IMR-90 (cell line): ENCODE data around the gene TCF7. TPM values are rescaled to one million over a fixed set of nuclear protein-coding genes. Genes with fewer than 3 reads are reported as not detected.

Experiments
- ATAC-seq: fragments of 200-7000 bp; cut with Tn5 transposase; 2 replicates; pipeline ENCODE4 v1.9.1; 2020; ENCODE audit warnings: low read depth, mild to moderate bottlenecking, moderate library complexity
- BruUV-seq: library from RNA; stranded (reverse); fragments of 400-500 nt; replicated peaks from 2 replicates; lab custom pipeline; 2021; lab: Mats Ljungman, UMichigan
- CTCF ChIA-PET: fragments of 300-600 bp; formaldehyde crosslinking; extraction: SDS; loops from one replicate; lab custom pipeline; 2021; ENCODE audit warnings: antibody characterized with exemption; lab: Yijun Ruan, JAX
- POLR2A ChIA-PET: fragments of 300-600 bp; sonication (Branson Sonifier 250); formaldehyde crosslinking; loops from one replicate; lab custom pipeline; 2022; ENCODE audit warnings: antibody characterized with exemption; ENCODE audit not compliant: unreplicated experiment; lab: Charles Lee
- DNase-seq: peaks from one replicate; pipeline ENCODE4 v3.0.0; 2013
- H2AFZ ChIP-seq: replicated peaks from 2 replicates; pipeline ENCODE3; 2013; ENCODE audit warnings: low read length, mild to moderate bottlenecking; ENCODE audit not compliant: poor library complexity
- H2AK5ac ChIP-seq: 2 replicates; pipeline ENCODE4 v1.6.1; 2013; ENCODE audit warnings: low read depth, low read length, inconsistent platforms
- H2AK9ac ChIP-seq: replicated peaks from 2 replicates; pipeline ENCODE3; 2013; ENCODE audit warnings: mild to moderate bottlenecking, low read depth, low read length, moderate library complexity; ENCODE audit not compliant: poor library complexity
- H2BK120ac ChIP-seq: 2 replicates; pipeline ENCODE4 v1.6.1; 2013; ENCODE audit warnings: low read depth, low read length, inconsistent platforms
- H2BK15ac ChIP-seq: 3 replicates; pipeline ENCODE4 v1.6.1; 2013; ENCODE audit warnings: low read depth, low read length, inconsistent platforms
- H2BK20ac ChIP-seq: 2 replicates; pipeline ENCODE4 v1.6.1; 2013; ENCODE audit warnings: low read depth, mild to moderate bottlenecking, inconsistent platforms, low read length, moderate library complexity
- H2BK5ac ChIP-seq: 2 replicates; pipeline ENCODE4 v1.6.1; 2013; ENCODE audit warnings: mild to moderate bottlenecking, low read depth, low read length, inconsistent platforms; ENCODE audit not compliant: poor library complexity, severe bottlenecking
- H3K14ac ChIP-seq: replicated peaks from 2 replicates; pipeline ENCODE4 v1.6.1; 2013; ENCODE audit warnings: low read depth, low read length, inconsistent platforms
- H3K18ac ChIP-seq: 2 replicates; pipeline ENCODE4 v1.6.1; 2013; ENCODE audit warnings: low read depth, low read length, control low read depth
- H3K23ac ChIP-seq: 2 replicates; pipeline ENCODE4 v1.6.1; 2013; ENCODE audit warnings: low read depth, low read length, inconsistent platforms
- H3K27ac ChIP-seq: 2 replicates; pipeline ENCODE4 v1.5.1; 2013; ENCODE audit warnings: mild to moderate bottlenecking, control low read depth, low read length; ENCODE audit not compliant: insufficient read depth
- H3K27me3 ChIP-seq: 2 replicates; pipeline ENCODE4 v1.6.1; 2013; ENCODE audit warnings: low read length; ENCODE audit not compliant: control insufficient read depth, insufficient read depth
- H3K36me3 ChIP-seq: 2 replicates; pipeline ENCODE4 v1.6.1; 2013; ENCODE audit warnings: low read length, mixed read lengths; ENCODE audit not compliant: control insufficient read depth, insufficient read depth
- H3K4ac ChIP-seq: 2 replicates; pipeline ENCODE4 v1.6.1; 2013; ENCODE audit warnings: low read depth, low read length, inconsistent platforms
- H3K4me1 ChIP-seq: 2 replicates; pipeline ENCODE4 v1.6.1; 2013; ENCODE audit warnings: low read length, mixed read lengths; ENCODE audit not compliant: control insufficient read depth, insufficient read depth
- H3K4me2 ChIP-seq: 2 replicates; pipeline ENCODE4 v1.6.1; 2013; ENCODE audit warnings: low read depth, mild to moderate bottlenecking, control low read depth, low read length, moderate library complexity
- H3K4me3 ChIP-seq: 2 replicates; pipeline ENCODE4 v1.5.1; 2013; ENCODE audit warnings: low read depth, mild to moderate bottlenecking, control low read depth, low read length, moderate library complexity; ENCODE audit not compliant: insufficient read depth
- H3K56ac ChIP-seq: 2 replicates; pipeline ENCODE4 v1.6.1; 2013; ENCODE audit warnings: low read length, inconsistent platforms; ENCODE audit not compliant: insufficient read depth; ENCODE audit errors: extremely low read depth
- H3K79me1 ChIP-seq, 2 experiments: 2 replicates each; pipeline ENCODE4 v1.6.1; 2013; ENCODE audit warnings: low read length in 2 of 2, inconsistent platforms in 1 of 2, low read depth in 1 of 2
- H3K9ac ChIP-seq: 2 replicates; pipeline ENCODE4 v1.6.1; 2013; ENCODE audit warnings: low read depth, low read length, control low read depth
- H3K9me1 ChIP-seq: 2 replicates; pipeline ENCODE4 v1.6.1; 2013; ENCODE audit warnings: low read length, inconsistent platforms; ENCODE audit not compliant: insufficient read depth
- H3K9me3 ChIP-seq: 2 replicates; pipeline ENCODE4 v1.6.1; 2013; ENCODE audit warnings: low read length; ENCODE audit not compliant: control insufficient read depth, insufficient read depth
- H4K20me1 ChIP-seq: 2 replicates; pipeline ENCODE4 v1.6.1; 2013; ENCODE audit warnings: low read length, inconsistent platforms; ENCODE audit not compliant: insufficient read depth
- H4K5ac ChIP-seq: 2 replicates; pipeline ENCODE4 v1.6.1; 2013; ENCODE audit warnings: mild to moderate bottlenecking, low read depth, low read length, control low read depth
- H4K8ac ChIP-seq, 2 experiments: 2 replicates each; pipeline ENCODE4 v1.6.1; 2013; ENCODE audit warnings: low read depth in 2 of 2, low read length in 2 of 2, control low read depth in 1 of 2, inconsistent platforms in 1 of 2
- H4K91ac ChIP-seq: 2 replicates; pipeline ENCODE4 v1.6.1; 2013; ENCODE audit warnings: low read depth, low read length, inconsistent platforms; ENCODE audit not compliant: insufficient read depth
- BHLHE40 ChIP-seq: fragments of 150-350 bp; IDR thresholded peaks from 2 replicates; pipeline ENCODE4 v1.6.1; 2016; ENCODE audit warnings: mild to moderate bottlenecking, low read depth, low read length
- CEBPB ChIP-seq: IDR thresholded peaks from 2 replicates; pipeline ENCODE4 v1.6.1; 2012; ENCODE audit warnings: low read depth, low read length, improper control_type of control experiment
- CHD1 ChIP-seq: IDR thresholded peaks from 2 replicates; pipeline ENCODE4 v1.6.1; 2012; ENCODE audit warnings: low read depth, low read length, improper control_type of control experiment
- FOS ChIP-seq: fragments of 150-350 bp; IDR thresholded peaks from 2 replicates; pipeline ENCODE4 v1.6.1; 2016; ENCODE audit warnings: low read depth, low read length
- MAFK ChIP-seq: IDR thresholded peaks from 2 replicates; pipeline ENCODE4 v1.6.1; 2012; ENCODE audit warnings: low read depth, low read length, improper control_type of control experiment
- MAZ ChIP-seq: IDR thresholded peaks from 2 replicates; pipeline ENCODE4 v1.6.1; 2012; ENCODE audit warnings: low read depth, mild to moderate bottlenecking, low read length, improper control_type of control experiment, moderate library complexity, borderline replicate concordance
- MXI1 ChIP-seq: IDR thresholded peaks from 2 replicates; pipeline ENCODE4 v1.6.1; 2012; ENCODE audit warnings: low read depth, mild to moderate bottlenecking, low read length, moderate library complexity, borderline replicate concordance
- NFE2L2 ChIP-seq: fragments of 150-350 bp; IDR thresholded peaks from 2 replicates; pipeline ENCODE4 v1.6.1; 2016; ENCODE audit warnings: low read depth, mild to moderate bottlenecking, low read length
- POLR2A ChIP-seq: IDR thresholded peaks from 2 replicates; pipeline ENCODE4 v1.6.1; 2012; ENCODE audit warnings: mild to moderate bottlenecking, low read depth, low read length
- RAD21 ChIP-seq: IDR thresholded peaks from 2 replicates; pipeline ENCODE4 v1.6.1; 2012; ENCODE audit warnings: low read length, improper control_type of control experiment
- RFX5 ChIP-seq: IDR thresholded peaks from 2 replicates; pipeline ENCODE4 v1.8.0; 2012; ENCODE audit warnings: low read depth, mild to moderate bottlenecking, low read length, moderate library complexity
- SMC3 ChIP-seq: fragments of 150-350 bp; IDR thresholded peaks from 2 replicates; pipeline ENCODE4 v1.6.1; 2016; ENCODE audit warnings: low read depth, mild to moderate bottlenecking, antibody characterized with exemption, low read length, moderate library complexity
- WGBS, 2 experiments: methylation state at CpG; one replicate each; pipeline versions ENCODE4 v1.1.5 to v1.1.7; 2013; ENCODE audit warnings: missing lambda C conversion rate in 2 of 2; ENCODE audit not compliant: insufficient read length in 1 of 2; ENCODE audit errors: extremely low coverage in 2 of 2; 5-methylcytosine and 5-hydroxymethylcytosine counted together
- dilution Hi-C: fragments of 300-500 bp; cut with HindIII; formaldehyde crosslinking; loops from one replicate; pipeline ENCODE4 v1.14.3; 2018; ENCODE audit warnings: low sequenced_read_pairs; ENCODE audit not compliant: unreplicated experiment
- in situ Hi-C: fragments of 300-500 bp; cut with MboI; formaldehyde crosslinking; loops from 3 replicates; pipeline ENCODE4 v1.14.3; 2019; ENCODE audit warnings: low sequenced_read_pairs, inconsistent platforms, mixed read lengths
- intact Hi-C: fragments of 100-400 bp; cut with micrococcal nuclease; formaldehyde crosslinking; loops from 2 replicates; pipeline ENCODE4 v1.10.0; 2022
- polyA plus RNA-seq, 3 experiments: library from polyadenylated mRNA; depleted of rRNA; stranded (reverse); fragments of >200 nt; gene quantifications; 2 replicates each; pipeline ENCODE4 v1.2.3, GENCODE V29; 2012; ENCODE audit warnings: low replicate concordance in 1 of 3
- total RNA-seq: library from RNA; depleted of rRNA; stranded (reverse); fragments of >200 nt; gene quantifications from 2 replicates; pipeline ENCODE4 v1.2.3, GENCODE V29; 2012
- TF ChIP-seq, protein P1 (sequence below): fragments of 150-350 bp; IDR thresholded peaks from 2 replicates; pipeline ENCODE4 v1.6.1; 2017; ENCODE audit warnings: mild to moderate bottlenecking, antibody characterized with exemption, low read length, low read depth
- TF ChIP-seq, protein P2 (sequence below): fragments of 150-350 bp; IDR thresholded peaks from 2 replicates; pipeline ENCODE4 v1.6.1; 2016; ENCODE audit warnings: low read depth, mild to moderate bottlenecking, low read length, moderate library complexity, borderline replicate concordance

Gene TCF7
- total and polyA plus RNA-seq, 2 of the 4 experiments (the other 2 are of a cell fraction), result 1.3 to 3.4 TPM

DNA sequence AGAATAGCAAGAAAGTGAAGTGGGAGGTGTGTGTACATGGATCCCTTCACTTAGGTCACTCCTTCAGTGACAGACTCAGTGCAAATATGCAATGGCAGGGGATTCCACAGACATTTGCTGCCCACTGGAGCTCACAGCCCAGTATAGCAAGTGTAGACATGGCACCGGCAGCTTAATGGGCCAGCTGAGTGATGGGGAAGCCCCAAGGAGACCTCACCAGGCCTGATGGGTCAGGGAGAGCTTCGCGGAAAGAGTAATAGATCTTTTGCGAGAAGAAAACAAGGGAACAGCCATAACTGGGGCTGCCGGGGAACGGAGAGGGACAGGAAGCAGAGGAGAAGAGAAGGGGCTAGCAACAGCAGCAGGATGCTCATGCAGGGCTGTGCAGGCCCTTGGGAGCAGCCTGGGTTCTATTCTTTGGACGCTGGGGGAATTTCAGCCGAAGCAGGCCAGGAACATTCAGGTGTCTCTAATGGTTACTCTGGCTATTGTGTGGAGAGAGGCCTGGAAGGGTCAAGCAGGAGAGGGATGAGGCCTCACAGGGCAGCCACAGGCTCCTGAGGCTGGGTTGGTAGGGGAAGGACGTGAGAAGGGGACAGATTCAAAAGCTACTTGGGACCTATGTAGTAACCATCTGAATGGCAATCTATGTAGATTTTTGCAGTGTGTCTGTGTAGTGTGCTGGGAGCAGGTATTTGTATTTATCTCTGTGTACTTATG is 27.0 kb downstream of the TCF7 start (continued):
- TF ChIP-seq MAZ, result no peak

GRCh38 chr5:134142052-134142451 is 27.6 kb downstream of the TCF7 start:
- in situ Hi-C loops, result no loop called here
- dilution Hi-C loops, result no loop called here
- TF ChIP-seq BHLHE40 (no peak), RFX5 (no peak), MAZ (no peak), MXI1 (no peak), MAFK (no peak), CHD1 (no peak), FOS (no peak), RAD21 (no peak), POLR2A (no peak), SMC3 (no peak), CEBPB (no peak), NFE2L2 (no peak)
- TF ChIP-seq, protein P1, sequence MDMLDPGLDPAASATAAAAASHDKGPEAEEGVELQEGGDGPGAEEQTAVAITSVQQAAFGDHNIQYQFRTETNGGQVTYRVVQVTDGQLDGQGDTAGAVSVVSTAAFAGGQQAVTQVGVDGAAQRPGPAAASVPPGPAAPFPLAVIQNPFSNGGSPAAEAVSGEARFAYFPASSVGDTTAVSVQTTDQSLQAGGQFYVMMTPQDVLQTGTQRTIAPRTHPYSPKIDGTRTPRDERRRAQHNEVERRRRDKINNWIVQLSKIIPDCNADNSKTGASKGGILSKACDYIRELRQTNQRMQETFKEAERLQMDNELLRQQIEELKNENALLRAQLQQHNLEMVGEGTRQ, result no peak
- TF ChIP-seq, protein P2, sequence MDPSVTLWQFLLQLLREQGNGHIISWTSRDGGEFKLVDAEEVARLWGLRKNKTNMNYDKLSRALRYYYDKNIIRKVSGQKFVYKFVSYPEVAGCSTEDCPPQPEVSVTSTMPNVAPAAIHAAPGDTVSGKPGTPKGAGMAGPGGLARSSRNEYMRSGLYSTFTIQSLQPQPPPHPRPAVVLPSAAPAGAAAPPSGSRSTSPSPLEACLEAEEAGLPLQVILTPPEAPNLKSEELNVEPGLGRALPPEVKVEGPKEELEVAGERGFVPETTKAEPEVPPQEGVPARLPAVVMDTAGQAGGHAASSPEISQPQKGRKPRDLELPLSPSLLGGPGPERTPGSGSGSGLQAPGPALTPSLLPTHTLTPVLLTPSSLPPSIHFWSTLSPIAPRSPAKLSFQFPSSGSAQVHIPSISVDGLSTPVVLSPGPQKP, result no peak

More at GRCh38 chr5:134142052-134142451, 27.6 kb downstream of the TCF7 start:
- H3K27me3 ChIP-seq, result no peaks in the 10 kb centered on the region
- no peak overlapping the region for H3K23ac ChIP-seq
- H4K5ac ChIP-seq, result no peak overlapping the region
- H2BK20ac ChIP-seq, result no peak overlapping the region
- H3K4ac ChIP-seq, result no peak overlapping the region
- intact Hi-C loops, result no loop called here
- no peak overlapping the region for H3K14ac ChIP-seq
- no peak overlapping the region for H3K27ac ChIP-seq
- no peaks in the 10 kb centered on the region for H3K9me3 ChIP-seq
- no peak overlapping the region for H2AFZ ChIP-seq
- H3K4me3 ChIP-seq, result no peak overlapping the region
- WGBS, 2 experiments, result no CpG with 5 or more reads among the region's 5 CpGs
- peaks cover 90% of the 10 kb centered on the region for H4K20me1 ChIP-seq
- peaks cover 20% of the 10 kb centered on the region for H3K4me1 ChIP-seq
- H2BK120ac ChIP-seq, result no peak overlapping the region
- no peak for ATAC-seq
- no peak overlapping the region for H3K56ac ChIP-seq
- H2AK5ac ChIP-seq, result no peak overlapping the region
- H2AK9ac ChIP-seq, result no peak overlapping the region
- no peak overlapping the region for H3K18ac ChIP-seq
- H3K36me3 ChIP-seq, result peaks cover 44% of the 10 kb centered on the region
- DNase-seq, result no peak
- H2BK5ac ChIP-seq, result no peak overlapping the region
- no peak overlapping the region for H3K9ac ChIP-seq
- H3K79me1 ChIP-seq, result peaks cover 33 to 91% of the 10 kb centered on the region in 2 experiments; a peak in 3 of 4 replicates
- CTCF ChIA-PET, result interaction anchor here (3.2 kb wide), 1 partner anchor 102 kb away, joined by 47 read pairs; no protein-coding TSS in a partner anchor
- H2BK15ac ChIP-seq, result no peak overlapping the region
- H3K4me2 ChIP-seq, result no peak overlapping the region
- no TSS peak for BruUV-seq
- H3K9me1 ChIP-seq, result peaks cover 11% of the 10 kb centered on the region; the same call in 1 of the 2 replicates
- H4K91ac ChIP-seq, result no peak overlapping the region
- POLR2A ChIA-PET, result no interaction called here
- no peak overlapping the region for H4K8ac ChIP-seq
